Stimulated activated naive CD8-positive, alpha-beta T cell treated with anti-CD3 and anti-CD28 coated beads, Interleukin-15, Interleukin-2, amounts not matched to agents 100 ng/mL and 50 ng/mL, for 24 hours (primary cell): ENCODE results near the gene CDCA5.

Experiments
- H3K27ac Mint-ChIP-seq: one replicate; pipeline ENCODE4 v1.8.0; 2021; ENCODE audit warnings: mild to moderate bottlenecking, mixed read lengths
- H3K27me3 Mint-ChIP-seq: one replicate; pipeline ENCODE4 v1.8.0; 2021; ENCODE audit warnings: mixed read lengths
- H3K36me3 Mint-ChIP-seq: one replicate; pipeline ENCODE4 v1.8.0; 2021; ENCODE audit warnings: low read depth, mixed read lengths
- H3K4me1 Mint-ChIP-seq: one replicate; pipeline ENCODE4 v1.8.0; 2021; ENCODE audit warnings: low read depth, mixed read lengths
- H3K4me3 Mint-ChIP-seq: one replicate; pipeline ENCODE4 v1.8.0; 2021; ENCODE audit warnings: mild to moderate bottlenecking, mixed read lengths
- H3K9me3 Mint-ChIP-seq: one replicate; pipeline ENCODE4 v1.8.0; 2021; ENCODE audit warnings: mixed read lengths

Gene CDCA5

DNA sequence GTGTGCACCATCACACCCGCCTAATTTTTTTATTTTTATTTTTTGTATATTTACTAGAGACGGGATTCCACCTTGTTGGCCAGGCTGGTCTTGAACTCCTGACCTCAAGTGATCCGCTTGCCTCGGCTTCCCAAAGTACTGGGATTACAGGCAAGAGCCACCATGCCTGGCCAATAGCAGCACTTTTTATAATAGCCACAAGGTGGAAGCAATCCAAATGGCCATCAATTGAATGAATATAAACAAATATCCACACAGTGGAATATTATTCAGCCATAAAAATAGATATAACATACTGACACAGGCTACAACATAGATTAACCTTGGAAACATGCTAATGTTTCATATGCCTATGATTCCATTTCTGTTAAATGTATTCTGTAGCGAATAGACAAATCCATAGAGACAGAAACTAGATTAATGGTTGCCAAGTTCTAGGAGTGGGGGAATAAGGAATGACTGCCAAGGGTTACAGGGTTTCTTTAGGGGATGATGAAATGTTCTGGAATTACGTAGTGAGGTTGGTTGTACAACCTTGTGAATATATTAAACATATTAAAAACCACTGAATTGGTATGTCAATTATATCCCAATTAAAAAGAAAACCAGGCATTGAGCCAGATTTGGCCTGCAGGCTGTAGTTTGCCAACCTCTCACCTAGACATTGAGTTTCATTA lies 17.0 kb upstream of the CDCA5 start:
- no peaks in the 10 kb centered on the region for H3K27me3 Mint-ChIP-seq
- peaks cover 16% of the 10 kb centered on the region for H3K4me1 Mint-ChIP-seq
- H3K4me3 Mint-ChIP-seq = no peak overlapping the region
- H3K27ac Mint-ChIP-seq = no peak overlapping the region
- peaks cover 28% of the 10 kb centered on the region for H3K36me3 Mint-ChIP-seq
- no peaks in the 10 kb centered on the region for H3K9me3 Mint-ChIP-seq

DNA sequence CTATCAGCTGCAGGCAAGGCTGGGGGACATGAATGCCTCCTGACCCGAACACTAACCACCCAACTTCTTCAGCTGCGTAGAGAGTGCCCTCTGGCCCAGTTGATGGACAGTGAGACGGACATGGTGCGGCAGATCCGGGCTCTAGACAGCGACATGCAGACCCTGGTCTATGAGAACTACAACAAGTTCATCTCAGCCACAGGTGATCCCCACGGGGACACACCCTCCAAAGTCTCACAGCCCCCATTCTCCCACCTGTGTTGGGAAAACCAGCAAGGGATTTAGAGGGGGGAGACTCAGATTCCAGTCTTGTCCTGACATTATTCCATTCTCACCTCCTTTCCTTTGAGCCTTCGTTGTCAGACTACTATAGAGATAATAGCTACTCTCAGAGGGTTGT lies 13.1 kb upstream of the CDCA5 start:
- H3K9me3 Mint-ChIP-seq = no peaks in the 10 kb centered on the region
- no peaks in the 10 kb centered on the region for H3K27me3 Mint-ChIP-seq
- H3K36me3 Mint-ChIP-seq = peaks cover 15% of the 10 kb centered on the region
- H3K4me1 Mint-ChIP-seq = peaks cover 13% of the 10 kb centered on the region
- H3K4me3 Mint-ChIP-seq = peak overlapping the region; percentile 90
- peak overlapping the region; percentile 8 for H3K27ac Mint-ChIP-seq

DNA sequence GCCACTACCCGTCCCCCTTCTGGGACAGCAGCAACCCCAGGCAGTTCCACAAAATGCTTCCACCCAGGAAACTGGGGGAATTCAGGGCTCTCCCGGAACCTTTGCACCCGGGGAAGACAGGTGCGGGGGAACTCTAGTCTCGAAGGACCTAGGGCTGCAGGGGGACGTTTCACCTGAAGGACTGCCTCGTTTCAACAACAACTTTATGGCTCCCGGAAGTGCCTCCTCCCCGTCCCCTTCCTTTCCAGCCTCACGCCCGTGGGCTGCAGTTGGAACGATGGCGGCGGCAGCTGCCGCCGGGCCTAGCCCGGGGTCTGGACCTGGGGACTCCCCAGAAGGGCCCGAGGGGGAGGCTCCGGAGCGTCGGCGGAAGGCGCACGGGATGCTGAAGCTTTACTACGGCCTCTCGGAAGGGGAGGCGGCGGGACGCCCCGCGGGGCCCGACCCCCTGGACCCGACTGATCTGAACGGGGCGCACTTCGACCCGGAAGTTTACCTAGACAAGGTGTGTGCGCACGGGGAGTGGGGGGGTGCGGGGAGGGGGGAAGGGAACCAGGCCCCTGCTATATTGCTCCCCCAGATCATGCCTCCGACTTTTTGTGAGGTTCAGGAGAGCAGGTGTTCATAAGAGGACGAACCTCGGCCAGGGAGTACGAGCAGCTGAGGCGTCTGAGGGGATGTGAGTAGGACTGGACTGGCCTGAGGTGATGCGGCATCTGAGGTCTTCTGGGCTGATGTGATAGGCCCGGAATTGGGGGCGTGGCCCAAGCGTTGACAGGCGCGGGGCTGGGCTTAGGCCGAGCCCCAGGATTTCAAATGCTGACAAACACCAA lies 12.3 kb upstream of the CDCA5 start, which contains the start of gene VPS51:
VPS51 (plus strand) TSS at position 241 of the 833 bp plus-strand sequence; CDS start at position 278, 37 bp downstream.
- peaks cover 13% of the 10 kb centered on the region for H3K4me1 Mint-ChIP-seq
- H3K9me3 Mint-ChIP-seq = no peaks in the 10 kb centered on the region
- H3K27ac Mint-ChIP-seq = peak within 1 kb of the TSS; percentile 94
- peak within 1 kb of the TSS; percentile 90 for H3K4me3 Mint-ChIP-seq
- H3K36me3 Mint-ChIP-seq = peaks cover 13% of the 10 kb centered on the region
- no peaks in the 10 kb centered on the region for H3K27me3 Mint-ChIP-seq

DNA sequence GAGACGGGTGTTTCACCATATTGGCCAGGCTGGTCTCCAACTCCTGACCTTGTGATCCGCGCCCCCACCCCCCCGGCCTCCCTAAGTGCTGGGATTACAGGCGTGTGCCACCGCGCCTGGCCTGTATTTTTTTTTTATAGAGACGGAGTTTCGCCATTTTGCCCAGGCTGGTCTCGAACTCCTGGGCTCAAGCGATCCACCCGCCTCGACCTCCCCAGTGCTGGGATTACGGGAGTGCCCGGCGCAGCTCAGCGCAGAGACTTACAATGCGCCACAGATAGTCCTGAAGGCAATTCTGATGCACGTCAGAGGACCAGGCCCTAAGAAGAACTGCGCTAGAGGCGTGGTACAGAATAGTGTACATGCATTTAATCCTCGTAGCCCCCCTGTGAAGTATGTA lies 11.6 kb upstream of the CDCA5 start:
- H3K9me3 Mint-ChIP-seq = no peaks in the 10 kb centered on the region
- H3K27me3 Mint-ChIP-seq = no peaks in the 10 kb centered on the region
- peak overlapping the region; percentile 90 for H3K4me3 Mint-ChIP-seq
- H3K36me3 Mint-ChIP-seq = peaks cover 10% of the 10 kb centered on the region
- H3K27ac Mint-ChIP-seq = peak overlapping the region; percentile 94
- peaks cover 13% of the 10 kb centered on the region for H3K4me1 Mint-ChIP-seq

DNA sequence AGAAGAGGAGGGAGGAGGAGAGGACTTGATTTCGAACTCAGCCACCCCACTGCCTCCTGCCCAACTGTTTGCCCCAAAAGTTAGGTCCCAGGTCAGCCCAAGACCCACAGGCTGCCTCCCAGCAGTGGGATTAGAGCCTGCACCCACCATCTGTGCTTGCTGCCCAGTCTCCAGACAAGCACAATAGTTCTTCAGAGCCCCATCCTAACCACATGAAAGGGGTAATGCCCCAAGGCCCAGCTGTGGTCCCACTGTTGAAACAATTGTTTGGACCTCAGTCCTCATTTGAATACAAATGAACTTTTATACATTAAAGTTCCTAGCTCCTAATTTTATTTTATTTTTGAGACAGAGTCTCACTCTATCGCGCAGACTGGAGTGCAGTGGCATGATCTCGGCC lies 6.8 kb upstream of the CDCA5 start:
- H3K4me3 Mint-ChIP-seq = no peak overlapping the region
- no peaks in the 10 kb centered on the region for H3K27me3 Mint-ChIP-seq
- peaks cover 3% of the 10 kb centered on the region for H3K4me1 Mint-ChIP-seq
- no peaks in the 10 kb centered on the region for H3K9me3 Mint-ChIP-seq
- peaks cover 16% of the 10 kb centered on the region for H3K36me3 Mint-ChIP-seq
- no peak overlapping the region for H3K27ac Mint-ChIP-seq

DNA sequence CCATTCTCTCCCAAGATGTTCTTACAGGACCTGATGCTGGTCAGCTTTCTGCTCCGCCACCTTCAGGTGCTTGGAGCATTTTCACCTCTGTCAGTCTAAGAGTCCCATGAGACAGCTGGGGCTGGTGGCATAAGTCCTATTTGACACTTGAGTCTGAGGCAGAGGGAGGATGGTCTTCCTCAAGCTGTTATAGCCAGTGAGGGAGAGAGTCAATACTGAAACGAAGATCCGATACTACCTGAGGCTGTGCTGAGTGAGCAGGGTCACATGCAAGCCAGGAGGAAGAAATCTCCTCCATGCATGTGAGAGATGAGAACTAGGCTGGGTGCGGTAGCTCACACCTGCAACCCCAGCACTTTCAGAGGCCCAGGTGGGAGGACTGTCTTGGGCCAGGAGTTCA lies 5.8 kb upstream of the CDCA5 start:
- Mint-ChIP-seq H3K27me3 (no peaks in the 10 kb centered on the region), H3K4me3 (no peak overlapping the region), H3K9me3 (no peaks in the 10 kb centered on the region), H3K36me3 (peaks cover 22% of the 10 kb centered on the region), H3K4me1 (peaks cover 12% of the 10 kb centered on the region), H3K27ac (no peak overlapping the region)

DNA sequence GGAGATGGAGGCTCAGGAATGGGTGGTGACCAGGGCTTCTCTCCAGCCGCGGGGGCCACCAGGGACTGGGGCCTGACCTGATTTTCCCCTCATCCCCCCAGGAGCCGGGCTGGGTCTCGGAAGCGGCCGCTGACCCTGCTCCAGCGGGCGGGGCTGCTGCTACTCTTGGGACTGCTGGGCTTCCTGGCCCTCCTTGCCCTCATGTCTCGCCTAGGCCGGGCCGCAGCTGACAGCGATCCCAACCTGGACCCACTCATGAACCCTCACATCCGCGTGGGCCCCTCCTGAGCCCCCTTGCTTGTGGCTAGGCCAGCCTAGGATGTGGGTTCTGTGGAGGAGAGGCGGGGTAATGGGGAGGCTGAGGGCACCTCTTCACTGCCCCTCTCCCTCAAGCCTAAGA lies 4.0 kb upstream of the CDCA5 start:
- Mint-ChIP-seq H3K27me3 (no peaks in the 10 kb centered on the region), H3K27ac (no peak overlapping the region), H3K4me3 (no peak overlapping the region), H3K4me1 (peaks cover 28% of the 10 kb centered on the region), H3K36me3 (peaks cover 29% of the 10 kb centered on the region), H3K9me3 (no peaks in the 10 kb centered on the region)

DNA sequence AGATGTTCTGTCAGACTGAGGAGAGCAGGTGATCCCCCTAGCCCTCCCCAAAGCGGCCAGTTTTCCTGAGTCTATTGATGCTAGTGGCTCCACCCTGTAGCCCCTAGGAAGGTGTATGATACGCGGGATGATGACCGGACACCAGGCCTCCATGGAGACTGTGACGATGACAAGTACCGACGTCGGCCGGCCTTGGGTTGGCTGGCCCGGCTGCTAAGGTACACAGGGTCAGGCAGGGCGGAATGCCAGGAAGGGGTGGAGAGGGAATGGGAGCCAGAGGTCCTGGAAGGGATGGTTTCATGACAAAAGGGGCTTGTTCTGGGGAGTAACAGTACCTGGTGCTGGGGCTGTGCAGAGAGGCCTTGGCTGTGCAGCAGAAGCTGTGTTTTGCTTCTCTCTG lies 3.4 kb upstream of the CDCA5 start:
- Mint-ChIP-seq H3K9me3 (no peaks in the 10 kb centered on the region), H3K27me3 (no peaks in the 10 kb centered on the region), H3K27ac (no peak overlapping the region), H3K36me3 (peaks cover 36% of the 10 kb centered on the region), H3K4me1 (peaks cover 34% of the 10 kb centered on the region), H3K4me3 (no peak overlapping the region)

DNA sequence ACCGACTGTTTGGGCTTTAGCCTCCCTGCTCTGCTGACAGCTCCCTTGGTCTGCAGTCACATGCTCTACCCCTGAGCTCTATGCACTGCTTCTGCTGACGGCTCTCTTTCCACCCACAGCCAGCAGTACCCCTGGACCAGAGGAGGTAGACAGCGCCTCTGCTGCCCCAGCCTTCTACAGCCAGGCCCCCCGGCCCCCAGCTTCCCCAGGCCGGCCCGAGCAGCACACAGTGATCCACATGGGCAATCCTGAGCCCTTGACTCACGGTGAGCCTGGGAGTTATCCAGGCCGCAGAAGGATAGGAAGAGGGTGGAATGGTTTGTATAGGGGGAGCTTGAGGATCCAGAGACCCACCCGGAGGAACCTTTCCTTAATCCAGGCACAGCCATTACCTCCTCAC lies 3.0 kb upstream of the CDCA5 start:
- peaks cover 40% of the 10 kb centered on the region for H3K36me3 Mint-ChIP-seq

DNA sequence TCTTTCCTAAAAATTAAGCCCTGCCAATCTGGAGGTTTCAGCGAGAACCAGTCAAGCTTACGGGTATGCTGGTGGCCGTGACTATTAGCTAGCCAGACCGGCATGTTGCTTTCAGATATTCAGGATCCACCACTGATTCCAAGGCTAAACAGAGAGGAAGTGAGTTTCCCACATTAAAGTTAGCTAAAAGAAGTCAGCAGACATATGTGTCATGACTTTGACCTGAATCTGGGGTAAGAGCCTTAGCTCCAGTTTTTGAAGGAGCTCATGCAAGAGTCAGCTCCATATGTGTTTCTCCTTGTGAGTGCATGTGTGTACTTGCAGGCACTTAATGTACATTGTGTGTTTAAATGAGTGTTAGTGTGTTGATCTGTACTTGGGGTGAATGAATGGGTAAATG lies 1.6 kb upstream of the CDCA5 start:
- peaks cover 53% of the 10 kb centered on the region for H3K36me3 Mint-ChIP-seq
- H3K27me3 Mint-ChIP-seq = no peaks in the 10 kb centered on the region
- no peaks in the 10 kb centered on the region for H3K9me3 Mint-ChIP-seq
- H3K4me1 Mint-ChIP-seq = peaks cover 51% of the 10 kb centered on the region
- peak overlapping the region; percentile 99 for H3K4me3 Mint-ChIP-seq
- H3K27ac Mint-ChIP-seq = peak overlapping the region; percentile 95

More for the DNA sequence above, 3.0 kb upstream of the CDCA5 start:
- Mint-ChIP-seq H3K4me3 (no peak overlapping the region), H3K4me1 (peaks cover 38% of the 10 kb centered on the region), H3K27ac (no peak overlapping the region), H3K27me3 (no peaks in the 10 kb centered on the region), H3K9me3 (no peaks in the 10 kb centered on the region)

DNA sequence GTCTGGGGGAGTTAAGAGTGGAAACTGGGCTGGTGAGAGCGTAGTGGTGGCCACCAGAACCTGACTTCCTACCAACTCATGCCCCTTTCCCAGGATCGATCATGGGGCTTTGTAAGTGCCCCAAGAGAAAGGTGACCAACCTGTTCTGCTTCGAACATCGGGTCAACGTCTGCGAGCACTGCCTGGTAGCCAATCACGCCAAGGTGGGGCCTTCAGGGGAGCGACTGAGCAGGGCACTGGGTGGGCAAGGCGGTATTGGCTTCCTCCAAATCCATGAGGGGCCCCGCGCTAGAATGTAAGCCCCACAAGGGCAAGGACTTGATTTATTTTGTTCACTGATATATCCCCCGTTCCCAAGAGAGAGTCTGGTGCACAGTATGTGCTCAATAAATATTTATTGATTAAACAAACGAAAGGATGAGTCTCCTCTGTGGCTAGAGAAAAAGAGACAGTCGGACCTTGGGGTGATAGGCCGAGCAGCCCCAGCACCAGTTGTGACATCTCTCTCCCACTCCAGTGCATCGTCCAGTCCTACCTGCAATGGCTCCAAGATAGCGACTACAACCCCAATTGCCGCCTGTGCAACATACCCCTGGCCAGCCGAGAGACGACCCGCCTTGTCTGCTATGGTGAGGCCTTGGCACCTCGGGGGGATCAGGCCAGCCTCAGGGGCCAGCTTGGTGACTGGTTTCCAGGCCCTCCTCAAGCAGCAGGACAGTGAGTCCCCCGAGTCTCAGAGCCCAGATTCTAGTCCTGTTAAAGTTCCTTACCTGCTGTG lies 947 bp upstream of the CDCA5 start:
- Mint-ChIP-seq H3K36me3 (peaks cover 57% of the 10 kb centered on the region), H3K4me3 (peak overlapping the region; percentile 99), H3K27me3 (no peaks in the 10 kb centered on the region), H3K27ac (peak overlapping the region; percentile 95), H3K9me3 (no peaks in the 10 kb centered on the region), H3K4me1 (peaks cover 55% of the 10 kb centered on the region)

DNA sequence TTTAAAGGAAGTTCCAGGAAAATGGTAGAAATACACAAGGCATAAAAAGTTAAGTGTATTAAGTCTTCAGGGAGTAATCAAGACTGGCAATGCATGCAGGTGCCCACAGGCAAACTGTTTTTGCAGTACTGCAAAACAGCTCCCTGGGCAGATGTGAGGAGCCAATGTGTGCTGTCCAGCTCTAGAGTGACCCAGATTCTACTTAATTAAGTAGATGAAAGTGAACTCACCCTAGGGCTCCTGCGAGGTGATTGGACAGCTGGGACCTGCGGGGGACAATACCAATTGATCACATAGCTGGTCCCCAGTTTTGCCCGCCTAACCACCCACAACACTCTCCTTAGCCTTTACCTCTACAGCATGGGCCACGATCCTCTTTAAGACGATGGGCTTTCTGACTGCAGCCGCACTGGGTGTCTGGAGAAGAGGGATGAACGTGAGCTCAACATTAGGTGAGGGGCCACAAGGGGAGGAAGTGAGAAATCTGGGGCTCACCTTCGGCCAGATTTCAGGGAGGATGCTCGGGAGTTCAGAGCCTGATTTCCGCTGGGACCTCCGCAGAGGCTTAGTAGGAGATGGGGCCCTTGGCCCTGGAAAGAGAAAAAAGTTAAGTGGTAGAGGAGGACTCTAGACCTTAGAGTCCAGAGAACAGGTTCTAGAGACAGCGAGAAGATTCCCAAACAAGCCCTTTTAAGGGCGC lies 556 bp downstream of the CDCA5 start:
- peaks cover 60% of the 10 kb centered on the region for H3K36me3 Mint-ChIP-seq
- peak overlapping the region; percentile 99 for H3K4me3 Mint-ChIP-seq
- H3K27ac Mint-ChIP-seq = peak overlapping the region; percentile 95
- H3K4me1 Mint-ChIP-seq = peaks cover 66% of the 10 kb centered on the region
- no peaks in the 10 kb centered on the region for H3K27me3 Mint-ChIP-seq
- H3K9me3 Mint-ChIP-seq = no peaks in the 10 kb centered on the region

DNA sequence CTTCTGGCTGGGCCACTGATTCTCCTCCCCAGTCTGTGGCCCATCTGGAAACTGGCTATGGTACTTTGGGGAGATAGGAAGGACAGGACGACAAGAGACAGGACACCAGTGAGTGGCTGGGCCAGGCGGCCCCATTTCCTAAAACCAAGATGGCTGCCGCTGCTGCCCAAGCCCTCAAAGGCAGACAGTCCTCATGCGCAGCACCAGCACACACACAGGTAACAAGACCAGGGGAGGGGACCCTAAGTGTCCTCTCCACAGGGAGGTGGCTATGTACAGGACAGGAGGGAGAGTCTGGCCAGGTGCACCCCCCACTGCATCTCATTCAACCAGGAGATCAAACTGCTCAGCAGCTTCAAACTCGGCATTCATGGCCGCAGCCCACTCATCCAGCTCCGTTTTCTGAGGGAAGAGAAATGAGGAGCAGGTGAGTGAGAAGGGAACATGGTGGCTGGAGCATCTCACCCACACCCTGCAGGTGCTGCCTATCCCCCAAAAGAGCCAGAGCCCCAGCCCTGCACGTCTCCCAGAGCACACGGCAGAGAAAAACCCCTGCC lies 5.0 kb downstream of the CDCA5 start:
- Mint-ChIP-seq H3K36me3 (peaks cover 74% of the 10 kb centered on the region), H3K4me3 (no peak overlapping the region), H3K4me1 (peaks cover 54% of the 10 kb centered on the region), H3K27me3 (no peaks in the 10 kb centered on the region), H3K9me3 (no peaks in the 10 kb centered on the region), H3K27ac (peak overlapping the region; percentile 65)

DNA sequence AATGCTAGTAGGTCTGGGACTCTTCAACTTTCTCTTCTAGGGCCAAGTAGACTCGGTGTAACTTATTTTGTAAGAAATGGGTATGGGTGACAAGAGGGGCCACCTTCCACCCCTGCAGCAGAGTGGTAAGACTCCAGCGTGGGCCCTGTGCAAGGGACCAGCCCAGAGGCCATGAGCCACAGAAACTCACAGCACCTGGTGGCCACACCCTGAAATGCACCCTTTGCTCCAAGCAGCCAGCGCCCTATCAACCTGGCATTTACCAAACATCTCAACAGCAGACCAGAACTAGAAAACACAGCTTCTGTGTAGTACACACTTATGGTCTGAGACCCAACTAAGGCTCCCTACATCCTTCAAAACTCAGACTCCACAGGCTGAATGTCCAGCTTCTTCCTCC lies 5.7 kb downstream of the CDCA5 start:
- H3K4me1 Mint-ChIP-seq = peaks cover 47% of the 10 kb centered on the region
- H3K36me3 Mint-ChIP-seq = peaks cover 70% of the 10 kb centered on the region
- peak overlapping the region; percentile 20 for H3K4me3 Mint-ChIP-seq

More for the DNA sequence above, 5.7 kb downstream of the CDCA5 start:
- peak overlapping the region; percentile 65 for H3K27ac Mint-ChIP-seq
- no peaks in the 10 kb centered on the region for H3K27me3 Mint-ChIP-seq
- H3K9me3 Mint-ChIP-seq = no peaks in the 10 kb centered on the region
